ENCODE measurements around the gene NAV1.
"Not testable (repeated sequence)": the region's sequence is repeated elsewhere in the genome, so short reads cannot be mapped to it uniquely, and the experiment has no call there.

The NAV1 gene

GRCh38 chr1:201538612-201539551 is at the start of gene NAV1:
Gene NAV1 (plus strand): TSS chr1:201539127. CDS start chr1:201622885, 83,758 bp downstream.
- no peak for DNase-seq

- DNase-seq, result no peak
These were observed 49.2 kb upstream of the NAV1 start for GRCh38 chr1:201489643-201490261.

- DNase-seq, result no peak
These were observed 48.2 kb upstream of the NAV1 start for GRCh38 chr1:201490708-201491131.

GRCh38 chr1:201491896-201492511 is 46.9 kb upstream of the NAV1 start:
- no peak for DNase-seq

GRCh38 chr1:201493026-201493656 is 45.8 kb upstream of the NAV1 start:
- not testable (repeated sequence) for DNase-seq

- DNase-seq, result no peak
These were observed 44.9 kb upstream of the NAV1 start for GRCh38 chr1:201493757-201494617.

- DNase-seq, result no peak
These were observed 43.2 kb upstream of the NAV1 start for GRCh38 chr1:201495551-201496295.

- DNase-seq, result no peak
These were observed 42.6 kb upstream of the NAV1 start for GRCh38 chr1:201496296-201496690.

- DNase-seq, result no peak
These were observed 40.9 kb upstream of the NAV1 start for GRCh38 chr1:201497935-201498509.

GRCh38 chr1:201498621-201499020 is 40.3 kb upstream of the NAV1 start:
- no peak for DNase-seq

- no peak for DNase-seq
These were observed 39.7 kb upstream of the NAV1 start for GRCh38 chr1:201499191-201499590.

- no peak for DNase-seq
These were observed 38.9 kb upstream of the NAV1 start for GRCh38 chr1:201499795-201500669.

GRCh38 chr1:201500670-201501120 is 38.2 kb upstream of the NAV1 start:
- DNase-seq, result no peak

GRCh38 chr1:201501144-201501543 is 37.8 kb upstream of the NAV1 start:
- DNase-seq, result no peak

- no peak for DNase-seq
These were observed 37.0 kb upstream of the NAV1 start for GRCh38 chr1:201501812-201502510.

GRCh38 chr1:201502511-201502857 is 36.4 kb upstream of the NAV1 start:
- DNase-seq, result no peak

GRCh38 chr1:201503397-201504176 is 35.3 kb upstream of the NAV1 start:
- DNase-seq, result no peak

GRCh38 chr1:201504179-201504631 is 34.7 kb upstream of the NAV1 start:
- DNase-seq, result no peak
